Tibial artery (tissue), 4 donors: ENCODE results near the gene AQP6.
"Not testable (repeated sequence)": the region's sequence is repeated elsewhere in the genome, so short reads cannot be mapped to it uniquely, and the experiment has no call there.

Experiments
- DNase-seq, 2 donors: peaks; one replicate each; pipeline ENCODE4 v3.0.0-alpha.2; 2019
- H3K27ac ChIP-seq, 2 donors: fragments of 200-600 bp; sonication (generic) in 1 of 2; 1 replicate in 1 of 2; 2 replicates in 1 of 2; pipeline ENCODE4 v1.5.1; 2018 to 2019; ENCODE audit warnings: mild to moderate bottlenecking in 1 of 2
- H3K27me3 ChIP-seq, 2 donors: fragments of 200-600 bp; sonication (generic) in 1 of 2; one replicate each; pipeline versions ENCODE4 v1.5.1 to v1.6.0; 2016 to 2019
- H3K36me3 ChIP-seq, 3 donors: fragments of 200-600 bp; sonication (generic) in 2 of 3; one replicate each; pipeline ENCODE4 v1.5.1; 2016 to 2019; ENCODE audit warnings: mild to moderate bottlenecking in 2 of 3
- H3K4me1 ChIP-seq, 4 donors: fragments of 200-600 bp; sonication (generic) in 2 of 4; 1 replicate in 3 of 4; 2 replicates in 1 of 4; pipeline ENCODE4 v1.5.1; 2016 to 2019
- H3K4me3 ChIP-seq, 2 donors: fragments of 200-600 bp; sonication (generic) in 1 of 2; 1 replicate in 1 of 2; 2 replicates in 1 of 2; pipeline ENCODE4 v1.5.1; 2018 to 2019; ENCODE audit warnings: mild to moderate bottlenecking in 2 of 2
- H3K9me3 ChIP-seq, 3 donors: fragments of 200-600 bp; sonication (generic) in 1 of 3; one replicate each; pipeline ENCODE4 v1.5.1; 2016 to 2019
- intact Hi-C: fragments of 100-400 bp; cut with DNase I; formaldehyde crosslinking; loops from one replicate; pipeline ENCODE4 v1.15.0; 2023; ENCODE audit warnings: low total_unique reads
- TF ChIP-seq, protein P1 (sequence below), 2 experiments: fragments of 200-600 bp in 1 of 2; fragments of 450-650 bp in 1 of 2; IDR thresholded peaks; one replicate each; pipeline ENCODE4 v1.5.1; 2017 to 2019; ENCODE audit warnings: antibody characterized with exemption in 2 of 2, mild to moderate bottlenecking in 1 of 2, moderate library complexity in 1 of 2

The AQP6 gene

DNA sequence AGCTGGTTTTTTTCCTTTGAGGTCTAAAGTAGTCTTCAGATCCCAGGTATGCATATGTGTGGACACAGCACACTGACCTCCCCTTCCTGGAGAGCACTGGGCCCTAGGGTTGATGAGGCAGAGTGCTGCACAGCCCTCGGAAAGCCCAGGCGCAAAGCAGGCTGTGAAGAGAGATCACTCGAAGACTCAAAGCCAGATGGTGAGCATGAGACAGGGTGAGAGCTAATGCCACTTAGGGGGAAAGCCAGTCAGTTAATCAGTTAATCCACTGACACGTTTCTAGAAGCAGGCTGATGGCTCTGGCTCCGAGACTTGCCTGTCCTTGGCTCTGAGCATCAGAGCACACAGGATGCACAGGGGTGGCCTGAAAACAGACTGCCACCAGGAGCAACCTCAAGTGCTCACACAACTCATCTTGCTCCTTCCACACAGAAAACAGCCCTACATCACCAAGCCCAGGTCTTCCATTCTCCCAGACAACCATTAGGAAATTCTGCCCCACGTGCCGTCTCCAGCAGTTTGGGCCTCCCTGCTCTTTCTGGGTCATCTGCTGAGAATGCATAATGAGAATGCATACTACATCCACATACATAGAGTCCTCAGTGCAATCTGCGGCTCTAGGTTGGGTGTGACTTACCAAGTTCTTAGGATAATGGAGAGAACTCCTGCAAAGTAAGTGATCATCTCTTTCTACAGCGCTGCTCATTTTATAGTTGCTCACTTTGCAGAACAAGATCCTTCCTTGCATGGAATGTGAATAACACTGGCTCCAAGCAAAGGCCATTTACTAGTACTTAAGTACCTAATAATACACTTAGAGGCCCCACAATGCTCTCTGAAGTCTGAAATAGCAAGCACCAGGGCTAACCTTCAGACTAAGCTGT is 12.0 kb downstream of the AQP6 start:
- DNase-seq, result no peak
- intact Hi-C loops, result no loop called here
- H3K4me3 ChIP-seq, result no peak overlapping the region
- TF ChIP-seq, protein P1, sequence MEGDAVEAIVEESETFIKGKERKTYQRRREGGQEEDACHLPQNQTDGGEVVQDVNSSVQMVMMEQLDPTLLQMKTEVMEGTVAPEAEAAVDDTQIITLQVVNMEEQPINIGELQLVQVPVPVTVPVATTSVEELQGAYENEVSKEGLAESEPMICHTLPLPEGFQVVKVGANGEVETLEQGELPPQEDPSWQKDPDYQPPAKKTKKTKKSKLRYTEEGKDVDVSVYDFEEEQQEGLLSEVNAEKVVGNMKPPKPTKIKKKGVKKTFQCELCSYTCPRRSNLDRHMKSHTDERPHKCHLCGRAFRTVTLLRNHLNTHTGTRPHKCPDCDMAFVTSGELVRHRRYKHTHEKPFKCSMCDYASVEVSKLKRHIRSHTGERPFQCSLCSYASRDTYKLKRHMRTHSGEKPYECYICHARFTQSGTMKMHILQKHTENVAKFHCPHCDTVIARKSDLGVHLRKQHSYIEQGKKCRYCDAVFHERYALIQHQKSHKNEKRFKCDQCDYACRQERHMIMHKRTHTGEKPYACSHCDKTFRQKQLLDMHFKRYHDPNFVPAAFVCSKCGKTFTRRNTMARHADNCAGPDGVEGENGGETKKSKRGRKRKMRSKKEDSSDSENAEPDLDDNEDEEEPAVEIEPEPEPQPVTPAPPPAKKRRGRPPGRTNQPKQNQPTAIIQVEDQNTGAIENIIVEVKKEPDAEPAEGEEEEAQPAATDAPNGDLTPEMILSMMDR (IDR thresholded peaks at IDR 0.05), result no peak
- no peak overlapping the region for H3K27ac ChIP-seq
- peaks cover 0 to 7% (median 3%) of the 10 kb centered on the region in 4 donors for H3K4me1 ChIP-seq
- no peaks in the 10 kb centered on the region for H3K36me3 ChIP-seq
- H3K9me3 ChIP-seq, result no peaks in the 10 kb centered on the region
- no peaks in the 10 kb centered on the region for H3K27me3 ChIP-seq

DNA sequence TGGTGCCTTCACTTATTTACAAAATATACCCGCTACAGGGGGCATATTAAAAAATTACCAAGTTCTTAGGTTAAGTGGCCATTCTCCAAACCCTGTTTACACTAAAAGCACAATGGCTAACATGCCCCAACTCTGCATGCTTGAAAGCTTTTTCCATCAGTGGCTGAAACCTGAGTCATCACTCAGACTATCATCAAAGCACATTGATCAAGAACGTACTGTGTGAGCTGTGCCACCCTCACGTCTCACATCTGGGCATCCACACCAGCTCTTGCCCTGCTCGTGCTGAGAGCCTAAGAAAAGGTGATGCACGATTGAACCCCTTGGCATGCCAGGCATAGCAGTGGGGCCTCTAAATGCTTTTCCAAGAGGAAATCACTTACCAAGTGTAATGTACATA is 13.2 kb downstream of the AQP6 start:
- no peak overlapping the region for H3K4me3 ChIP-seq
- TF ChIP-seq, protein P1 (IDR thresholded peaks at IDR 0.05), result no peak
- H3K9me3 ChIP-seq, result no peaks in the 10 kb centered on the region
- no peaks in the 10 kb centered on the region for H3K36me3 ChIP-seq
- intact Hi-C loops, result no loop called here
- no peak for DNase-seq
- H3K27ac ChIP-seq, result no peak overlapping the region
- H3K4me1 ChIP-seq, result peaks cover 0 to 7% (median 3%) of the 10 kb centered on the region in 4 donors
- no peaks in the 10 kb centered on the region for H3K27me3 ChIP-seq

DNA sequence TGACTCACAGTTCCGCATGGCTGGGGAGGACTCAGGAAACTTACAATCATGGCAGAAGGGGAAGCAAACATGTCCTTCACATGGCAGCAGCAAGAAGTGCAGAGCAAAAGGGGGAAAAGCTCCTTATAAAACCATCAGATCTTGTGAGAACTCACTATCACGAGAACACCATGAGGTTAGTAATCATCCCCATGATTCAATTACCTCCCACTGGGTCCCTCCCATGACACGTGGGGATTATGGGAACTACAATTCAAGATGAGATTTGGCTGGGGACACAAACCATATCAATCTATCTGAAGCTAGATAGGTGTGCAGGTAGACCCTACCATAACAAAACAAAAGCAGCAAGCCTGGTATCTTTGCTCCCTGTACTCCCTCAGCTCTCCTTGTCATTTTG is 13.7 kb downstream of the AQP6 start:
- H3K27me3 ChIP-seq, H3K27ac ChIP-seq, DNase-seq: not testable (repeated sequence)

DNA sequence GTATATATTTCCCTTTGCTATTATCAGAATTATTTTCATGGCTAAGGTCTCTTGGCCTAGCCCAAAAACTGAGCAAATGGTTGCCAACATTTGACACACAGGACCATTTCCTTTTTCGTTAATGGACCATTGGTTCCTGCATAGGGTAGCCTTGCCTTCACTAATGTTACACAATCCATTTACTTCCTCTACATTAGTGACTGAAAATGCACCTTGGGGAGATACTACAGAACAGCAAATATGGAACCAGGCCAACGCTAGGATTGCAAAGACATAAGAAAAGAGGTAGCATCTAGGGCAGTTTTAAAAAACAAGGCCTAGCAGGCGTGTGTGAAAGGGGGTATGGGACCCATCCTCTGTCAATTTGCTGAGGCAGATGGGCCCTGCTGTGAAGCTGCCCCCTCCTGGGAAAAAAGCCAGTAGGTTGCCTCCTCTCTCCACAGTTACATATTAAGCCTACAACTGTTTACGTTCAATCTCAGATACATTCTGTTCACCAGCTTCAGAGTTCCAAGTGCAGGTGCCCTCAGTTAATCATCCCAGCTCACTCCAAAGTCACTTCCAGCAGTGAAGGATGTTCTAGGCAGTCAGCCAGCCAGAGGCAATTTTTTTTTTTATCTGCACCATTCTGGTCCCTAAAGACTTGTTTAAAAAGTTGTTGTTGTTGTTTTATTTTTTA is 15.0 kb downstream of the AQP6 start:
- no peaks in the 10 kb centered on the region for H3K27me3 ChIP-seq
- H3K27ac ChIP-seq, result no peak overlapping the region
- intact Hi-C loops, result no loop called here
- DNase-seq, result peak in 1 of 2 donors; percentile 24
- peaks cover 0 to 11% (median 0%) of the 10 kb centered on the region in 3 donors for H3K36me3 ChIP-seq
- H3K9me3 ChIP-seq, result no peaks in the 10 kb centered on the region
- peaks cover 0 to 7% (median 3%) of the 10 kb centered on the region in 4 donors for H3K4me1 ChIP-seq
- no peak overlapping the region for H3K4me3 ChIP-seq
- TF ChIP-seq, protein P1 (IDR thresholded peaks at IDR 0.05), result no peak

More for the DNA sequence above, 13.7 kb downstream of the AQP6 start:
- H3K4me1 ChIP-seq, H3K36me3 ChIP-seq, H3K4me3 ChIP-seq, H3K9me3 ChIP-seq, intact Hi-C loops: not testable (repeated sequence)

DNA sequence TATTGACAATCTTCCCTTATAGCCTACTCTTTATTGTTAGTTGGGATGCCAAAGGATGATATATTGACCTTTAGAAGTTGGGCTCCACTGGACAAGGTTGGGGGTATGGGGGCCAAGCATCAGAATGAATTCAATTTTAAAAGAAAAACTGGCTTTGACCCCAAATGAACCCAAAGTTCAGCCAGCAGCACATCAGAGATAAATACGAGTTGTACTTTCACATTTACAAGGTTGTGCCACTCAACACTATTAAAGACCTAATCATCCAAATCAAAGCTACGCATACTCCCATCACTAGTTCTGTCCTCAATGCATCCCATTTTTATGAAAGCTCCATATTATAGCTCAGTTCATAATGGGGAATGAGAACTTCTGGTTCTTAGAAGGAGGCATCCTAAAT is 16.7 kb downstream of the AQP6 start:
- H3K36me3 ChIP-seq, result peaks cover 0 to 27% (median 8%) of the 10 kb centered on the region in 3 donors
- intact Hi-C loops, H3K27me3 ChIP-seq, H3K4me1 ChIP-seq, H3K27ac ChIP-seq, H3K4me3 ChIP-seq, H3K9me3 ChIP-seq, DNase-seq: not testable (repeated sequence)

DNA sequence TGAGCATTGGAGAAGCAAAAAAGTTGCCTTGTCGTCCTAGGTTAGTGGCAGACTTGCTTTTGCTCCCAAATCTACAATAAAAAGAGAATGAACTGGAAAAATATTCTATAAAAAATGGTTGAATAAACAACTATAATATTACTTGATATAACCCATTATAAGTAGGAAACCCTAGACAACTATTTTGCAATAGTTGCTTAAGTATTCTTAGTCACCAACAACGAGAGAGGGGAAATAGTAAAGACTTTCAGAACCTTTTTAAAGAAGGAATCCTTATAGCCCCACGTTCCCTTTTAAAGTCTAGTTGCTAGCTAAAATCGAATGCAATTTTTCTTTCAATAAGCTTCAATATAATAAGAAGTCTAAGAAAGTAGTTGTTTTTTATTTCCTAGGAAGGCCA is 17.5 kb downstream of the AQP6 start:
- Histone ChIP-seq H3K36me3 (peaks cover 0 to 32% (median 8%) of the 10 kb centered on the region in 3 donors), H3K27ac (no peak overlapping the region), H3K4me1 (no peaks in the 10 kb centered on the region), H3K4me3 (no peak overlapping the region), H3K27me3 (no peaks in the 10 kb centered on the region), H3K9me3 (no peaks in the 10 kb centered on the region)
- intact Hi-C loops, result no loop called here
- TF ChIP-seq, protein P1 (IDR thresholded peaks at IDR 0.05), result no peak
- DNase-seq, result no peak
